LNCAP (cell line): ENCODE results near the gene FAM50A.

Source experiments
- CTCF ChIP-seq: fragments of 450-650 bp; IDR thresholded peaks from 2 replicates; pipeline ENCODE4 v1.5.1; 2017; ENCODE audit warnings: mild to moderate bottlenecking

The FAM50A gene

GRCh38 chrX:154433605-154434004, 10.3 kb upstream of the FAM50A start:
- TF ChIP-seq CTCF, result no peak

GRCh38 chrX:154434394-154435168, 9.4 kb upstream of the FAM50A start:
- no peak for TF ChIP-seq CTCF

GRCh38 chrX:154435171-154435733, 8.7 kb upstream of the FAM50A start:
- TF ChIP-seq CTCF, result no peak

- TF ChIP-seq CTCF, result no peak
Observed at GRCh38 chrX:154436374-154436982, 7.5 kb upstream of the FAM50A start.

- no peak for TF ChIP-seq CTCF
Observed at GRCh38 chrX:154436983-154437752, 6.8 kb upstream of the FAM50A start, which contains the start of gene GDI1. Gene GDI1 (plus strand): TSS chrX:154437154. CDS start chrX:154437255, 101 bp downstream.

- no peak for TF ChIP-seq CTCF
Observed at GRCh38 chrX:154437971-154438893, 5.7 kb upstream of the FAM50A start.
